GM12865 (cell line): Measurements from ENCODE around the gene CPNE2.

Experiments used
- DNase-seq: peaks from one replicate; pipeline ENCODE4 v3.0.0; 2010; ENCODE audit warnings: low read depth
- H3K4me3 ChIP-seq: 2 replicates; pipeline ENCODE4 v1.5.1; 2011; ENCODE audit warnings: mild to moderate bottlenecking, low read depth, low read length, control low read depth
- TF ChIP-seq, protein P1 (sequence below): IDR thresholded peaks from 2 replicates; pipeline ENCODE4 v1.5.1; 2011; ENCODE audit warnings: low read length, control low read depth, low read depth, inconsistent platforms; ENCODE audit not compliant: insufficient read depth; ENCODE audit errors: missing control alignments

CPNE2 gene

DNA sequence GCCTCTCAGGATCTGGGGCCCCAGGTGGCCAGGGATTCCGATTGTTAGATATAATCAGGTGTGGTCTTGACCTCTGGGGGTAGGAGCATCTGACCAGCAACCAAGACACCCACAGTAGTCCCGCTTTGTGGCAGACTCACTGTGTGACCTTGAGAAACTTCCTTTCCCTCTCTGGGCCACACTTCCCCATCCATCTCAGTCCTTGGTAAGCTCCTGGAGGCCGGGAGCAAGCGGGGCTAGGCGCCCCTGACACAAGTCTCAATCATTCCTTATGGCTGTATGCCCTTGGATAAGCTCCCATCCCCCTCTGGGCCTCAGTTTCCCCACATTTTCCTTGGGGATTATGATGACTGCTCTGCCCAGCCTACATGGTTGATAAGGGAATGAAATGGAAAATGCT, 21.3 kb downstream of the CPNE2 start:
- H3K4me3 ChIP-seq = no peak overlapping the region
- DNase-seq = no peak
- TF ChIP-seq, protein P1, sequence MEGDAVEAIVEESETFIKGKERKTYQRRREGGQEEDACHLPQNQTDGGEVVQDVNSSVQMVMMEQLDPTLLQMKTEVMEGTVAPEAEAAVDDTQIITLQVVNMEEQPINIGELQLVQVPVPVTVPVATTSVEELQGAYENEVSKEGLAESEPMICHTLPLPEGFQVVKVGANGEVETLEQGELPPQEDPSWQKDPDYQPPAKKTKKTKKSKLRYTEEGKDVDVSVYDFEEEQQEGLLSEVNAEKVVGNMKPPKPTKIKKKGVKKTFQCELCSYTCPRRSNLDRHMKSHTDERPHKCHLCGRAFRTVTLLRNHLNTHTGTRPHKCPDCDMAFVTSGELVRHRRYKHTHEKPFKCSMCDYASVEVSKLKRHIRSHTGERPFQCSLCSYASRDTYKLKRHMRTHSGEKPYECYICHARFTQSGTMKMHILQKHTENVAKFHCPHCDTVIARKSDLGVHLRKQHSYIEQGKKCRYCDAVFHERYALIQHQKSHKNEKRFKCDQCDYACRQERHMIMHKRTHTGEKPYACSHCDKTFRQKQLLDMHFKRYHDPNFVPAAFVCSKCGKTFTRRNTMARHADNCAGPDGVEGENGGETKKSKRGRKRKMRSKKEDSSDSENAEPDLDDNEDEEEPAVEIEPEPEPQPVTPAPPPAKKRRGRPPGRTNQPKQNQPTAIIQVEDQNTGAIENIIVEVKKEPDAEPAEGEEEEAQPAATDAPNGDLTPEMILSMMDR = no peak

DNA sequence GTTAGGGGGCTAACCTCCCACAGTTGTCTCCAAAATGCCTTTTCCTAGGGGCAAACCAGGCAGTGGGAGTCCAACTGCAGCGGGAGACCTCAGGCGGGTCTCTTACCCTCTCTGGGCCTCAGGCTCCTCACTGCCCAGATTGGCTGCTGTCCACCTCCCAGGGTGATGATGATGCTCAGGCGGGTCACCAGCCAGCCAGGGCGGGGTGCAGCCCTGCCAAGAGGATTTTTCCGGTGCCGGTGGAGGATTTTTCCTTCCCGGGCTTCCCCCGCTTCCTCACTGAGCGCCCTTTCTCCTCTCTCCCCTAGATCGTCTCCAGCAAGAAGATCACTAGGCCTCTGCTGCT, 22.8 kb downstream of the CPNE2 start:
- TF ChIP-seq, protein P1 = no peak

DNA sequence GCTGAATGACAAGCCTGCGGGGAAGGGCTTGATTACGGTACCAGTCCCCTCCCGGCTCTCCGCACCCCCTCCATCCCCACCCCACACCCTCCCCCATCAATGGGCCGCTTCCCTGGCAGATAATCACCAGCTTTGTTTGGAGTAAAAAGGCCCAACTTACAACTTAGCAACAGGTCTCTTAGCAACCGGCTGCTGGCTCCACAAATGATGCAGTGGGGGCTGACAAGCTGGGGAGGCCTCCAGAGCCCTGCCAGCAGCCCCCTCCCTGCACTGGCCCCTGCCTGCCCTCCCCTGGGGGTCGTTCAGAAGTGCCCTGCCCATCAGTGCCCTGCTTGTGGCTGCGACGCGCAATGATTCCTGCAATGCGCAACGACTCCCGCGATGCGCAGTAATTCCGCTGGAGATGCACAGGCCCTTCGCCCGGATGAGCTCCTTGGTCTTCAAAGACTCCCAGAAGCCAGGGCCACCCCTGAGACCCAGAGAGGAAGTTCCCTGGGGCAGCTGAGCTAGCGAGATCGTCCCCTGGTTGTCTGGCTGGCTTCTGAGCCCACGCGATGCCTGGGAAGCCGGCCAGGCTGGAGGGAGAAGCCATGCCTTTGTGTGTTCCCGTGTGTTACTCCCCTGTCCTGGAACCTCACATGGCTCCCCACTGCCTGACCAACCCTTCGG, 23.3 kb downstream of the CPNE2 start:
- DNase-seq = no peak
- TF ChIP-seq, protein P1 = no peak
- H3K4me3 ChIP-seq = no peak overlapping the region

More for the DNA sequence above, 22.8 kb downstream of the CPNE2 start:
- H3K4me3 ChIP-seq = no peak overlapping the region
- no peak for DNase-seq

GRCh38 chr16:57118461-57119084, 26.2 kb downstream of the CPNE2 start:
- DNase-seq = no peak
- no peak overlapping the region for H3K4me3 ChIP-seq
- TF ChIP-seq, protein P1 = no peak

DNA sequence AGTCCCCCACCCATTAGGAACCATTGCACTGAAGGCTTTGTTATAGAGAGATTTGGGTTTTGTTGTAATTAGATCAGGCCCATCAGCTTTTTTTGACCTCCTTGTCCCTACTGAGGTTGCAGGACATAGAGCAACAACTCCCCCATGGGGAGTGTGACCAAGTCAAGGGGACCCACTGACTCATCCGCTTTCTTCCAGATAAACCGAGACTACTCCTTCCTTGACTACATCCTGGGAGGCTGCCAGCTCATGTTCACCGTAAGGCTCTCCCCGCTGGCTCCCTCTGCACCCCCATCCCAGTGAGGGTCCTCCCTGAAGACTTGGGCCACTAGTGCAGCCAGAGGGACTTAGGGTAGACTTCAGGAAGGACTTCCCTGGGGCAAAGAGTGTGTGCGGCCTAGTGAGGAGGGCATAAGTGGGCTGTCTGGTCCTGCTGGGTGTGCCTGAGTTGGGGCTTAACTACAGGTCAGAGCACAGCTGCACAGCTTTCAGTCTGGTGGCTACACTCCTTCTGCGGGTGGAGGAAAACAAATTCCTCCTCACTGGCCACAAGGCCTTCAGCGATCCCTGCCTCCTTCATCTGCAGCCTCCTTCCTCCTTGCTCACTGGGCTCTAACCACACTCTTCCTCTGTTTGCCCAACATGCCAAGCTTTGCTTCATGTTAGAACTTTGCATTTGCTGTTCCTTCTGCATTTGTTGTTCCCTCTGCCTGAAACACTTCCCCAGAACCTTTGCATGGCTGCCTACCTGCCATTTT, 31.0 kb downstream of the CPNE2 start:
- DNase-seq = no peak
- H3K4me3 ChIP-seq = no peak overlapping the region
- TF ChIP-seq, protein P1 = no peak

DNA sequence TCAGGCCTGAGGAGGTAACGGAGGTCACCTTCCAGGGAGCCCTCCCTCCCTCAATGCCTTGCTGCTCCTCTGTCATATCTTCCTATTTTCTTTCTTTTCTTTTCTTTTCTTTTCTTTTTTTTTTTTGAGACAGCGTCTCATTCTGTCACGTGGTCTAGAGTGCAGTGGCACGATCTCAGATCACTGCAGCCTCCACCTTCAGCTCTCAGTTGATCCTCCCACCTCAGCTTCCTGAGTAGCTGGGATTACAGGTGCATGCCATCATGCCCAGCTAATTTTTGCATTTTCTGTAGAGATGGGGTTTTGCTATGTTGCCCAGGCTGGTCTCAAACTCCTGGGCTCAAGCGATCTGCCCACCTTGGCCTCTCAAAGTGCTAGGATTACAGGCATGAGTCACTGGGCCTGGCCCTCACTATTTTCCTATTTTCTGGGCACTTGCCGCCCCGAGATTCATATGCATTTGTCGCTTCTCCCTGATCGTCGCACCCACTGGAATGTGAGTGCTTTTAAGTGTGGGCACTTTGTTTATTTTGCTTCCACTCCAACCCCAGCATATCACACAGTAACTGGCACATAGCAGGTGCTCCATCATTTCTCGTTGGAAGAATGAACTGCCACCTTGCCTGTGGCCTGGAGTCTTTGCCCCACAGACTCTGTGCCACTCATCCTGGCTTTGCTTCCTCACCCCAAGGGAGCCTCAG, 31.7 kb downstream of the CPNE2 start:
- no peak for DNase-seq
- TF ChIP-seq, protein P1 = no peak
- H3K4me3 ChIP-seq = no peak overlapping the region
